GM12864 (cell line): ENCODE results near the gene SLAIN1.
A peak's percentile ranks its signal among the peaks of the same experiment; 100 is the strongest.
"Not testable (repeated sequence)": the region's sequence is repeated elsewhere in the genome, so short reads cannot be mapped to it uniquely, and the experiment has no call there.

ENCODE experiments used
- DNase-seq: peaks from one replicate; pipeline ENCODE4 v3.0.0-alpha.2; 2011; ENCODE audit warnings: low read depth
- H3K4me3 ChIP-seq: 2 replicates; pipeline ENCODE4 v1.5.1; 2011; ENCODE audit warnings: mild to moderate bottlenecking, low read depth, low read length, control low read depth
- TF ChIP-seq, protein P1 (sequence below): IDR thresholded peaks from 2 replicates; pipeline ENCODE4 v1.5.1; 2011; ENCODE audit warnings: low read depth, mild to moderate bottlenecking, moderate library complexity, low read length, control low read depth, inconsistent platforms; ENCODE audit errors: missing control alignments

The SLAIN1 gene

DNA sequence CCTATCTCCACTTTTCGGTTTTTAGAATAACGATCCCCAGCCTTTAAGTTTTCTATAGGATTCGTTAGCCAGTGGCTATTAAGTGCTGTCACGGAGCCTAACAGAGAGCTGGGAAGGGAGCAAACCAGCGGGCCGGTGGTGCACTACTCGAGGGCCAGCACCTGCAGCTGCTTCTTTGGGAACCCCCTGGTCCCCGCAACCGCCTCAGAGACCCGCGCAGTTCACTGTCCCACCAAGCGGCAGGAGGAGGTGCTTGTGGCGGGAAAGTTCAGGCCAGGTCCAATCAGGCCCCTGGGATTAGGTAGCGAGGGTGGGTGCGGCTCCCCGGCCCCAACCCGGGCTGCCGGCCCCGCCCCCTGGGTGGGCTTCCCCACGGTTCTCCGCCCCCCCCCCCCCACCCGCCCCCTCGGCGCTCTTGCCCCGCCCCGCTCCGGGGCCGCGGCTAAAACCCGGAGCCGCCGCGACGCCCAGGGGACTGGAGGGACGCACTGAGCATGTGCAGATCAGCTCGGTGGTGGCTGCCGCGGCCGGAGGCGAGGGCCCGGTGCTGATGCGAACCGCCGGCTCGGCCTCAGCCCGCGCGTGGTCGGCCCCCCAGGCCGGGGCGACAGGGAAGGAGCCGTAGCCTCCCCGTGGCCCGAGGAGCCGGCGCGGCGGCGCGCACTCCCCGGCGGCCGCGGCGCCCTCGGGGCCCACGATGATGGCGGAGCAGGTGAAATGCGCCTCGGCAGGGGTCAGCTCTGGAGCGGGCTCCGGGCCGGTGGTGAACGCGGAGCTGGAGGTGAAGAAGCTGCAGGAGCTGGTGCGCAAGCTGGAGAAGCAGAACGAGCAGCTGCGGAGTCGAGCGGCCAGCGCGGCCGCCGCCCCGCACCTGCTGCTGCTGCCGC lies at the start of gene SLAIN1:
Gene SLAIN1, plus strand, starts transcription at position 471 of the 887 bp plus-strand sequence. Its CDS starts 227 bp downstream, at position 698.
- TF ChIP-seq, protein P1, sequence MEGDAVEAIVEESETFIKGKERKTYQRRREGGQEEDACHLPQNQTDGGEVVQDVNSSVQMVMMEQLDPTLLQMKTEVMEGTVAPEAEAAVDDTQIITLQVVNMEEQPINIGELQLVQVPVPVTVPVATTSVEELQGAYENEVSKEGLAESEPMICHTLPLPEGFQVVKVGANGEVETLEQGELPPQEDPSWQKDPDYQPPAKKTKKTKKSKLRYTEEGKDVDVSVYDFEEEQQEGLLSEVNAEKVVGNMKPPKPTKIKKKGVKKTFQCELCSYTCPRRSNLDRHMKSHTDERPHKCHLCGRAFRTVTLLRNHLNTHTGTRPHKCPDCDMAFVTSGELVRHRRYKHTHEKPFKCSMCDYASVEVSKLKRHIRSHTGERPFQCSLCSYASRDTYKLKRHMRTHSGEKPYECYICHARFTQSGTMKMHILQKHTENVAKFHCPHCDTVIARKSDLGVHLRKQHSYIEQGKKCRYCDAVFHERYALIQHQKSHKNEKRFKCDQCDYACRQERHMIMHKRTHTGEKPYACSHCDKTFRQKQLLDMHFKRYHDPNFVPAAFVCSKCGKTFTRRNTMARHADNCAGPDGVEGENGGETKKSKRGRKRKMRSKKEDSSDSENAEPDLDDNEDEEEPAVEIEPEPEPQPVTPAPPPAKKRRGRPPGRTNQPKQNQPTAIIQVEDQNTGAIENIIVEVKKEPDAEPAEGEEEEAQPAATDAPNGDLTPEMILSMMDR = no peak
- peak; percentile 53 for DNase-seq
- H3K4me3 ChIP-seq = peak within 1 kb of the TSS; percentile 84

DNA sequence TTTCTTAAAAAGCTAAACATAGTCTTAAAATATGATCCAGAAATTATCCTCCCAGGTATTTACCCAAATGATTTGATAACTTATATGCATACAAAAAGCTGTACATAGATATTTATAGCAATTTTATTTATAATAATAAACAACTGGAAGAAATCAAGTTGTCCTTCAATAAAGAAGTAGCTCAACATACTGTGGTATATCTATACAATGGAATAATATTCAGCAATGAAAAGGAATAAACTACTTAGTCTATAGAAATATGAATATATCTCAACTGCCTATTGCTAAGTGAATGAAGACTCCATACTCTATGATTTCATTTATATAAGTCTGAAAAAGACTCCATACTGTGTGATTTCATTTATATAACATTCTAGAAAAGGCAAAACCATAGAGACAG lies 47.1 kb upstream of the SLAIN1 start:
- DNase-seq = no peak
- H3K4me3 ChIP-seq = no peak overlapping the region
- TF ChIP-seq, protein P1 = no peak

DNA sequence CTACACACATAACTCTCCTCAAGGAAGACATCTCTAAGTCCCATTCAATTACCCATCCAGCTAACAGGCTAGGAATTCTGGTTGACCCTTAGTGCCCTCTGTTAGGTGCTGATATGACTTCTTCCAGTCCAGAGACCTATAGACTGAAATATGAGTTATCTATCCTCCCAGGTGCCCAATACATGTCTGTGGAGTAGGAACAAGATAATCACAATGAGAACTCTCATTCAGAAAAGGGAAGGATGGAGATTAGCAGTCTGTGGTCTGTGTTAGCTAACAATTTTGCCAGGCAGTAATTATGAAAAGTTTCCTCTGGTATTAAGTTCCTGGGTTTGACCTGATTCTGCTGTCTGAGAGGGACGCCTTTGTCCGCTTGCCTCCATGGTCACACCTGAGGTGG lies 44.2 kb upstream of the SLAIN1 start:
- TF ChIP-seq, protein P1 = no peak
- no peak for DNase-seq
- no peak overlapping the region for H3K4me3 ChIP-seq

DNA sequence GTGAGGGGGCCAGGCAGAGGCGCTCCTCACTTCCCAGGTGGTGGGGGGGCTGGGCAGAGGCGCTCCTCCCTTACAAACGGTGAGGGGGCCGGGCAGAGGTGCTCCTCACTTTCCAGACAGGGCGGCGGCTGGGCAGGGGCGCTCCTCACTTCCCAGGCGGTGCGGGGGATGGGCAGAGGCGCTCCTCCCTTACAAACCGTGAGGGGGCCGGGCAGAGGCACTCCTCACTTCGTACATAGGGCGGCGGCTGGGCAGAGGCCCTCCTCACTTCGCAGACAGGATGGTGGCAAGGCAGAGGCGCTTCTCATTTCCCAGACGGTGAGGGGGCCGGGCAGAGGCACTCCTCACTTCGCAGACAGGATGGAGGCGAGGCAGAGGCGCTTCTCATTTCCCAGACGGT lies 37.5 kb upstream of the SLAIN1 start:
- not testable (repeated sequence) for DNase-seq

DNA sequence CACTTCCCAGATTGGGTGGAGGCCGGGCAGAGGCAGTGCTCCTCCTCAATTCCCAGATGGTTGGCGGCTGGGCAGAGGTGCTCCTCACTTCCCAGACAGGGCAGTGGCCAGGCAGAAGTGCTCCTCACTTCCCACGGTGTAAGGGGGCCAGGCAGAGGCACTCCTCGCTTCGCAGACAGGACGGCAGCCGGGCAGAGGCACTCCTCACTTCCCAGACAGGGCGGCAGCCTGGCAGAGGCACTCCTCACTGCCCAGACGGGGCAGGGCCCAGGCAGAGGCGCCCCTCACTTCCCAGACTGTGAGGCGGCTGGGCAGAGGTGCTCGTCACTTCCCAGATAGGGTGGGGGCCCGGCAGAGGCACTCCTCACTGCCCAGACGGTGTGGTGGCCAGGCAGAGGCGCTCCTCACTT lies 36.6 kb upstream of the SLAIN1 start:
- no peak overlapping the region for H3K4me3 ChIP-seq
- TF ChIP-seq, protein P1 = no peak
- DNase-seq = no peak

More for the DNA sequence above, 37.5 kb upstream of the SLAIN1 start:
- not testable (repeated sequence) for H3K4me3 ChIP-seq

DNA sequence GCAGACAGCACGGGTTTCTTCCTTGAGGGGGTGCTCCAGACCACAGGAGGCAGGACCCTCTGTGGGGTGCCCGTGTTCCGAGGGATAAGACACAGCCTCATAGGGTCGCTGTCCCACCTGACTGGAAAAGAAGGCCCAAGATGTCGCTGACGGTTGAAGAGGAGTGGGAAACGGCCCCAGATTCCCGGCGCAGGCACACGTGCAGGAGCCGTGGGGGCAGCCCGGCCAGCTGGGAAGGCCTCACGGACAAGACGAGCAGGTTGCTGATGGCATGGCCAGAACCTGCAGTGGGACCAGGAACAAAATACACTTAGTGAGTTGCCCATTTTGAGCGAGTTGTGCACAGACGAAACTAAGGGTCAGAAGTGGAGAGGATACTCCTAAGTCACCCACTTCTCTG lies 35.2 kb upstream of the SLAIN1 start:
- H3K4me3 ChIP-seq, DNase-seq: not testable (repeated sequence)

DNA sequence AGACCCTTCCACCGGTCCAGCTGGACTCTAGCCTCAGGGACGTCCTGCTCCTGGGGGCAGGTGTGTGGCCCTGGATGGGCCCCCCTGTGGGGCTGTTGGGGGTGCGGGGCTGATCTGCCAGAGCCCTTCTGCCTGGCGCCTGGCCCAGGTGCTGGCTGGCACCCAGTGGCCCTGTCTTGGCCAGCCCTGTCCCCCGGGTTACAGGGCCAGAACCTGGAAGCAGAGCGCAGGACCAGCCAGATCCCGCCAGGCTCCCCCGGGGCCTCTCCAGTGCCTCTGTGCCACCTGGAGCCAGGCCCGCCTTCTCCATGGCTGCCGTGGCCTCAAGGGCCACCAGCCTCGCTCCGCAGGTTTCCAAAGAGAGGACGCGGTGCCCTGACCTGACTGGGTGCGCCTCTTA lies 34.7 kb upstream of the SLAIN1 start:
- H3K4me3 ChIP-seq, DNase-seq: not testable (repeated sequence)

DNA sequence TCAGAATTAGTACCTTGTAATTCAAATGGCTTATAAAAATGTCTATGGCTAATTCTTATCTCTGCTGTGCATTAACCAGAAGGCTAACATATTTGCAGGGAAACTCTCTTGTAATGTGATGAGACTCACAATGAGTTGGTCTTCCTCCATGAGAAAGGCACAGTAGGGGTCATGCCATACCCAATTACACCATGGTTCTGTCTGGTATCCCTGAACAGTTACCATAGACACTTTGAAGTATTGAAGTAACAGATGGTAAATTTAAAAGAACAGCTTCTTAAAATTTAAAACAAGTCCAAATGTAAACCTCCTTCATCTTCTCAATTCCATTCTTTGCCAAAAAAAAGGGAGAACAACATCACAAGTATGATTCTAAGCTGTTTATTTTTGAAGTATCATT lies 22.6 kb upstream of the SLAIN1 start:
- TF ChIP-seq, protein P1 = no peak
- no peak overlapping the region for H3K4me3 ChIP-seq
- DNase-seq = no peak
